H1 (cell line): ENCODE measurements around the gene XYLB. TPM values are rescaled to one million over a fixed set of nuclear protein-coding genes. Genes with fewer than 3 reads are reported as not detected.

ENCODE experiments used
- CTCF ChIA-PET: fragments of 300-600 bp; sonication (Branson Sonifier 250); formaldehyde crosslinking; loops from one replicate; lab custom pipeline; 2021; ENCODE audit not compliant: partially characterized antibody; lab: Charles Lee
- POLR2A ChIA-PET: fragments of 300-600 bp; sonication (Branson Sonifier 250); formaldehyde crosslinking; loops from one replicate; lab custom pipeline; 2021; ENCODE audit warnings: inconsistent platforms; ENCODE audit not compliant: partially characterized antibody; lab: Charles Lee
- DNase-seq, 2 experiments: peaks; one replicate each; pipeline versions ENCODE4 v3.0.0 to v3.0.0-alpha.2; 2010 to 2022; ENCODE audit warnings: low spot score in 2 of 2, low read depth in 1 of 2, mixed read lengths in 1 of 2
- FAIRE-seq: peaks from 2 replicates; lab custom pipeline; 2011; peaks lifted over from hg19 to GRCh38; lab: Jason Lieb, UNC
- H2AFZ ChIP-seq: 2 replicates; pipeline ENCODE4 v1.8.1; 2012; ENCODE audit warnings: low read length, inconsistent platforms
- H2AK5ac ChIP-seq: 2 replicates; pipeline ENCODE4 v1.6.1; 2013; ENCODE audit warnings: low read depth, low read length
- H2BK120ac ChIP-seq: replicated peaks from 2 replicates; pipeline ENCODE3; 2013; ENCODE audit warnings: low read depth, low read length, inconsistent platforms
- H2BK12ac ChIP-seq: 2 replicates; pipeline ENCODE4 v1.6.1; 2013; ENCODE audit warnings: low read depth, low read length
- H2BK15ac ChIP-seq: 2 replicates; pipeline ENCODE4 v1.6.1; 2013; ENCODE audit warnings: low read length
- H2BK20ac ChIP-seq: 2 replicates; pipeline ENCODE4 v1.6.1; 2013; ENCODE audit warnings: low read length
- H2BK5ac ChIP-seq: 2 replicates; pipeline ENCODE4 v1.6.1; 2013; ENCODE audit warnings: low read depth, low read length
- H3K14ac ChIP-seq: 2 replicates; pipeline ENCODE4 v1.6.1; 2013; ENCODE audit warnings: inconsistent platforms; ENCODE audit not compliant: insufficient read length
- H3K18ac ChIP-seq: 2 replicates; pipeline ENCODE4 v1.6.1; 2013; ENCODE audit warnings: low read length; ENCODE audit errors: extremely low read depth
- H3K23ac ChIP-seq: 2 replicates; pipeline ENCODE4 v1.6.1; 2013; ENCODE audit warnings: inconsistent platforms; ENCODE audit not compliant: insufficient read length
- H3K23me2 ChIP-seq: 2 replicates; pipeline ENCODE4 v1.6.1; 2013; ENCODE audit warnings: low read depth, low read length
- H3K27ac ChIP-seq: 2 replicates; pipeline ENCODE4 v1.6.1; 2011; ENCODE audit warnings: low read depth, low read length, inconsistent platforms
- H3K27me3 ChIP-seq, 4 experiments: replicated peaks in 1 of 4; 1 replicate in 1 of 4; 2 replicates in 3 of 4; pipeline versions ENCODE4 v1.6.1 to v1.8.1; 2011 to 2013; ENCODE audit warnings: low read length in 3 of 4, mild to moderate bottlenecking in 3 of 4, inconsistent platforms in 2 of 4, mixed read lengths in 2 of 4, moderate library complexity in 1 of 4; ENCODE audit not compliant: control insufficient read depth in 3 of 4, insufficient read depth in 3 of 4; ENCODE audit errors: extremely low read depth in 1 of 4
- H3K36me3 ChIP-seq, 4 experiments: 2 replicates each; pipeline versions ENCODE4 v1.6.1 to v1.8.1; 2011 to 2013; ENCODE audit warnings: mild to moderate bottlenecking in 4 of 4, low read length in 3 of 4, moderate library complexity in 2 of 4, control low read depth in 1 of 4, inconsistent platforms in 1 of 4; ENCODE audit not compliant: insufficient read depth in 4 of 4, control insufficient read depth in 2 of 4
- H3K4ac ChIP-seq: replicated peaks from 2 replicates; pipeline ENCODE3; 2013; ENCODE audit warnings: low read length, low read depth, mixed read lengths, inconsistent platforms; ENCODE audit not compliant: insufficient read length
- H3K4me1 ChIP-seq, 4 experiments: replicated peaks in 1 of 4; 1 replicate in 1 of 4; 2 replicates in 3 of 4; pipeline versions ENCODE4 v1.6.1 to v1.8.1; 2011 to 2013; ENCODE audit warnings: low read length in 3 of 4, inconsistent platforms in 2 of 4, mixed read lengths in 1 of 4; ENCODE audit not compliant: insufficient read depth in 4 of 4, control insufficient read depth in 3 of 4
- H3K4me2 ChIP-seq, 2 experiments: 2 replicates each; pipeline versions ENCODE4 v1.6.1 to v1.8.1; 2011 to 2013; ENCODE audit warnings: low read depth in 2 of 2, low read length in 2 of 2, control low read depth in 1 of 2, inconsistent platforms in 1 of 2, mild to moderate bottlenecking in 1 of 2; ENCODE audit not compliant: insufficient read depth in 1 of 2
- H3K4me3 ChIP-seq, 4 experiments: fragments of 200-600, 300-600 bp in 1 of 4; sonication (generic), shearing (Covaris generic), sonication (Bioruptor Twin) in 1 of 4; 2 replicates each; pipeline versions ENCODE4 v1.5.1 to v1.8.1; 2011 to 2016; ENCODE audit warnings: low read length in 4 of 4, low read depth in 3 of 4, control low read depth in 2 of 4, inconsistent platforms in 2 of 4, mild to moderate bottlenecking in 2 of 4, mixed read lengths in 1 of 4, moderate library complexity in 1 of 4; ENCODE audit not compliant: insufficient read depth in 2 of 4; ENCODE audit errors: extremely low read depth in 1 of 4
- H3K56ac ChIP-seq: replicated peaks from 2 replicates; pipeline ENCODE3; 2013; ENCODE audit warnings: low read depth, mild to moderate bottlenecking, mixed read lengths, low read length, inconsistent platforms; ENCODE audit not compliant: insufficient read length
- H3K79me1 ChIP-seq: 2 replicates; pipeline ENCODE4 v1.6.1; 2013; ENCODE audit warnings: low read depth, low read length, control low read depth
- H3K79me2 ChIP-seq, 2 experiments: 2 replicates each; pipeline versions ENCODE4 v1.6.1 to v1.8.1; 2012 to 2013; ENCODE audit warnings: low read length in 2 of 2, mild to moderate bottlenecking in 2 of 2, inconsistent platforms in 1 of 2; ENCODE audit not compliant: insufficient read depth in 2 of 2, control insufficient read depth in 1 of 2
- H3K9ac ChIP-seq, 4 experiments: replicated peaks in 1 of 4; 1 replicate in 1 of 4; 2 replicates in 3 of 4; pipeline versions ENCODE4 v1.6.1 to v1.8.1; 2011 to 2013; ENCODE audit warnings: low read depth in 3 of 4, low read length in 3 of 4, control low read depth in 2 of 4, mild to moderate bottlenecking in 2 of 4, moderate library complexity in 2 of 4, inconsistent platforms in 1 of 4; ENCODE audit errors: extremely low read depth in 1 of 4
- H3K9me3 ChIP-seq, 2 experiments: 2 replicates each; pipeline versions ENCODE4 v1.6.1 to v1.8.1; 2012 to 2013; ENCODE audit warnings: mild to moderate bottlenecking in 2 of 2, moderate library complexity in 2 of 2, control low read depth in 1 of 2, inconsistent platforms in 1 of 2, low read depth in 1 of 2, low read length in 1 of 2, mixed read lengths in 1 of 2; ENCODE audit not compliant: insufficient read depth in 2 of 2
- H4K20me1 ChIP-seq, 2 experiments: replicated peaks in 1 of 2; 2 replicates each; pipeline versions ENCODE3 to v1.8.1; 2011 to 2013; ENCODE audit warnings: inconsistent platforms in 2 of 2, low read length in 2 of 2, mild to moderate bottlenecking in 1 of 2; ENCODE audit not compliant: insufficient read depth in 2 of 2, control insufficient read depth in 1 of 2
- H4K5ac ChIP-seq: 2 replicates; pipeline ENCODE4 v1.6.1; 2013; ENCODE audit warnings: low read length, low read depth, mixed read lengths, inconsistent platforms; ENCODE audit not compliant: insufficient read length
- H4K8ac ChIP-seq: 2 replicates; pipeline ENCODE4 v1.8.0; 2013; ENCODE audit warnings: mild to moderate bottlenecking, moderate library complexity, low read length, inconsistent platforms; ENCODE audit not compliant: insufficient read depth; ENCODE audit errors: extremely low read depth
- H4K91ac ChIP-seq: replicated peaks from 2 replicates; pipeline ENCODE3; 2013; ENCODE audit warnings: low read length, mixed read lengths, inconsistent platforms; ENCODE audit not compliant: insufficient read length
- ASH2L ChIP-seq: fragments of 200-600, 300-600 bp; sonication (generic); IDR thresholded peaks from one replicate; pipeline ENCODE4 v1.7.1; 2017; ENCODE audit warnings: low read length
- PHF8 ChIP-seq: fragments of 200-600 bp; sonication (generic); conservative IDR thresholded peaks from 2 replicates; pipeline ENCODE4 v1.7.1; 2012; ENCODE audit warnings: low read depth, mild to moderate bottlenecking, inconsistent platforms, low read length, moderate library complexity
- SIRT6 ChIP-seq: IDR thresholded peaks from one replicate; pipeline ENCODE4 v1.7.1; 2012; ENCODE audit warnings: low read length, inconsistent platforms
- SIX5 ChIP-seq: IDR thresholded peaks from 2 replicates; pipeline ENCODE4 v1.6.1; 2011; ENCODE audit warnings: mild to moderate bottlenecking, low read depth, low read length
- WGBS, 2 experiments: shearing (Covaris generic) in 1 of 2; methylation state at CpG; one replicate each; pipeline versions ENCODE4 v1.1.6 to v1.1.7; 2013 to 2015; ENCODE audit warnings: low lambda C conversion rate in 2 of 2, mixed read lengths in 2 of 2, inconsistent platforms in 1 of 2, low coverage in 1 of 2, missing lambda C conversion rate in 1 of 2; ENCODE audit not compliant: insufficient replicate concordance in 2 of 2, insufficient coverage in 1 of 2, insufficient read length in 1 of 2; ENCODE audit errors: extremely low coverage in 1 of 2, missing lambda C conversion rate in 1 of 2; 5-methylcytosine and 5-hydroxymethylcytosine counted together
- polyA plus RNA-seq, 7 experiments: library from polyadenylated mRNA; depleted of rRNA in 3 of 7; stranded (reverse) in 5 of 7; unstranded in 2 of 7; fragments of >200 nt in 5 of 7; fragments of 200-250 nt in 2 of 7; gene quantifications; 1 replicate in 5 of 7; 2 replicates in 1 of 7; 4 replicates in 1 of 7; pipeline versions ENCODE4 v1.2.1 to v1.2.3, GENCODE V29; 2011 to 2013; ENCODE audit warnings: missing spikeins in 2 of 7, mixed read lengths in 2 of 7
- total RNA-seq: library from RNA; stranded (reverse); fragmentation: NEBNext Ultra II Directional; extraction: Animal tissue kit (Norgen Biotek cat#: 25700); gene quantifications from 2 replicates; pipeline ENCODE4 v1.2.1, GENCODE V29; 2021

Gene XYLB
- total and polyA plus RNA-seq, 2 of the 8 experiments (the other 6 are each of a cell fraction or from before 2014, with no cell fraction given), result 1.7 to 5.5 TPM

DNA sequence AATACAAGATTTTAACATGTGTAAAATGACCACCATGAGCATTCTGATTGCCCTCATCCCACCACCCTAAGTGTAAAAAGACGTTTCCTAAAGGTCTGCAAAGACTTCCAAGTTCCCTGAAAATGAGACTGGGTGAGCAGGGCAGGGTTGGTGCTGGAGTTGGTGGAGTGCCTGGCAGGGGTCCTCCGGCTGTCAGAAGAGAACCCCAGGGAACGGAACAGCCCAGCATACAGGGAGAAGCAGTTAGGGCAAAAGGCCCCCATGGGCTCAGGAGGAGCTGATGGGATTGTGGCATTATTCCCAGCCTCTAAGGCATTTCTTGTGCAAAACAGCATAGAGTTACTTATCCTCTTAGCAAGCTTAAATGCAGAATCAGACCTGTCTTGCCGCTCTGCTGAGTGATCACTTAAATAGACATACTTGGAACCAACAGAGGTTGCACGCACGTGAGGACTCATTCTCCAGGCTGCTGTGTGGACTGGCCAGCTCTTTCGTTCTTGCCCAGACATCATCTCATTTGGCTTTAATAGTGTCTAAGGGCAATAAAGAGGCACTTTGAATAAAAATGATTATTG lies 36.0 kb downstream of the XYLB start:
- Histone ChIP-seq H4K8ac (no peak overlapping the region), H3K4me2 (no peak overlapping the region), H3K9ac (no peak overlapping the region), H3K23me2 (no peaks in the 10 kb centered on the region), H2BK20ac (no peak overlapping the region), H4K20me1 (no peaks in the 10 kb centered on the region), H2BK12ac (no peak overlapping the region), H4K91ac (no peak overlapping the region), H3K56ac (peak overlapping the region; percentile 14), H3K18ac (no peak overlapping the region), H3K23ac (no peak overlapping the region), H3K27me3 (no peaks in the 10 kb centered on the region), H2AK5ac (no peak overlapping the region), H3K4me3 (no peak overlapping the region), H4K5ac (no peak overlapping the region), H3K4ac (no peak overlapping the region), H3K4me1 (no peaks in the 10 kb centered on the region), H3K79me2 (no peaks in the 10 kb centered on the region), H3K79me1 (no peaks in the 10 kb centered on the region), H2AFZ (no peak overlapping the region), H2BK15ac (no peak overlapping the region), H3K9me3 (peaks cover 3 to 8% of the 10 kb centered on the region in 2 experiments; a peak in 3 of 4 replicates), H2BK5ac (no peak overlapping the region), H2BK120ac (no peak overlapping the region), H3K36me3 (peaks cover 0 to 15% (median 1%) of the 10 kb centered on the region in 4 experiments; a peak in 3 of 8 replicates), H3K14ac (no peak overlapping the region), H3K27ac (no peak overlapping the region)
- WGBS, 2 experiments, result 73% methylated on average over 7 of the region's 7 CpGs; no CpG with 5 or more reads in 1 of the 2 experiments
- FAIRE-seq (no peak), DNase-seq (no peak)
- ChIA-PET POLR2A (interaction anchor here (1.2 kb wide), 1 partner anchor 73 kb away, joined by 4 read pairs; no protein-coding TSS in a partner anchor), CTCF (no interaction called here)
- TF ChIP-seq PHF8 (no peak), ASH2L (no peak), SIX5 (no peak), SIRT6 (no peak)
